NCI-H1436 treated with DMSO at 0.1 percent for 48 hours (cell line): ENCODE results near the gene BMP7.

Source experiments
- DNase-seq: peaks from one replicate; lab custom pipeline; 2025; lab: John Stamatoyannopoulos, UW

Gene BMP7

GRCh38 chr20:57225830-57226229, 40.6 kb downstream of the BMP7 start:
- DNase-seq = no peak

DNA sequence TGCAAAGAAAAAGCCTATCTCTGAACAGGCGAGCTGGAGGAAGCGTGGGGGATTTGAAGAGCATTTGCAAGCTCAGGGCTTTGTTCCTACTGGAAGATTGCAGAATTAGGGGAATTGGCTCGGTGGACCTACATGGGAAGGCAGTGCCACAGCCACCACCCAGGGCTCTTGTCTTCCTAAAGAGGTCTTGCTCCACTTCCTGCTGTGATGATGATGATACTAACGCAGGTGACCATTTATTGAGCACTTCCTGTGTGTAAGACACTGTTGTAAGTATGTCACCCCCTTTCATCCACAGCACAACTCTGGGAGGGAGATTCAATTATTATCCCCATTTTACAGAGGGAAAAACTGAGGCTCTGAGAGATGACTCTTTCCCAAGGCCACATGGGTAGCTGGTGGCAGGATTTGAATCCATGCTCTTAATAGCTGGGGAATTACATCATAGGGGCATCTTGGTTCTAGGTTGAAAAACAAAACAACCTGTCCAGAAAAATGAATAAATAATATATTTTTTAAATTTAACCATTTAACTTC, 41.2 kb downstream of the BMP7 start:
- no peak for DNase-seq

GRCh38 chr20:57224641-57225138, 41.8 kb downstream of the BMP7 start:
- DNase-seq = no peak

DNA sequence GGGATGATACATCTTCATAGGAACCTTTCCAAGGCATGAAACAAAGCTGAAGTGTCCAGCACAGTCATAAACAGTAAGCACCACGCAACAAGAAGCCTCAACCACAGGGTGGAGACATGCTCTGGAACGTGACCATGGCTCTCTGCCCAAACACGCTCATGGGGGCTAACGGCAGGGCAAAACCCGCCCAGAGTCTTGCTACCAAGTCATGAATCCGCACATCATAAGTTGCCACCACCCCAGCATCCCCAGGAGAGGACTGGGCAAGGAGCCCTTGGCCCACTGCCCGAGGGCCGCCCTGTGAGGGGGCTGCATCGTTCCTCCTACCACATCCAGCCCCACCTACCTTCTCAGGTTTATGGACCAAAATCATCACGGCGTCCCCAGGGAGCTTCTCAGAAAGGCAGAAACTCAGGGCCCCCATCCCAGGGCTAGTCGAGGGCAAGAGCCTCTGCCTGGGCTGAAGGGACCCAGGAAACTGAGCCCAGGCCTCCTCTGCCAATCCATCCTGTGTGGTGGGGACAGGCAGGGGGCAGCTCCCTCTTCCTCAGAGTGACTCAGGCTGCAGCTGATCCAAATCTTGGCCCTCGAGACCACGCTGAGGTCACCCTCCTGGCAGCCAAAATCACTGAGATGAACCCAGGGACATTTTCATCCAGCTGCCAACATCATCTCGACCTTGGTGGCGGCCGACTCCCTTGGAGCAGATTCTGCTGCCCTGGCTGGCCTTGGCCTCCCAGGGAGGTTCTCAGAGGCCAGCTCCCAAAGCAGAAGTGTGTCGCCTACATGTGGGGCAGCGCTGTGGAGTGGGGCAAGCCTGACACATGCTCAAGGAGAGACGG, 42.6 kb downstream of the BMP7 start:
- no peak for DNase-seq

- no peak for DNase-seq
Observed at GRCh38 chr20:57222631-57222950, 43.9 kb downstream of the BMP7 start.

DNA sequence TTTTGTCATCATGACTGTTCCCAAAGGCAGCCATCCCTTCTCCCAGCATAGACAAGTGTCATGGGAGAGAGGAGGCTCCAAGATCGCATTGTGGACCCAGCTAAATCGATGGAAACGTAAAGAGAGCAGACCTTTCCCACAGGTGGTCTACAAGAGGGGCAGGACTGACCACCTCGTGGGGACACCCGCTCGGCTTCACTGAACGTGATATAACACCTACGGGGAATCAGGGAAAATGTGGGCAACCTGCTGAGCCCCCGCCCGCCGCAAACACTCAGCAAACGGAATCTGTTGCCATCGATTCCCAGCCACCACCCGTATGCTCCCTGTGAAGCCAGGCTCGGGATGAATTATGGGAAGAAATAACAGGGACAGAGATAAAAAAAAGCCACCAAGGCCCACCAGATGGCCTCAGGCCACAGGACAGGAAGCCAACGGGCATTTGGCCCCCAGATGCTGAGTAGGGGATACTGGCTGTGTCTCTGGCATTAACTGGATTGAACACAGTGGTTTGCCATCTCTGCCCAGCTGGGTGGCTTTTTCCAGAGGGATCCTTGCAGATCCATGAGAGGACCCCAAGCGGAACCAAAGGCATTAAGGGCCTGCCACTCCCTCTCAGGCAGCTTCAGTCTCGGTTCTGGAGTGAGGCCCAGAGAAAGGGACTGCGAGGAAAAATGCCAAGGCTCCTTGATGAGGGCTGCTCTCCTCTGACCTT, 44.4 kb downstream of the BMP7 start:
- no peak for DNase-seq

GRCh38 chr20:57220337-57221145, 45.9 kb downstream of the BMP7 start:
- DNase-seq = no peak

DNA sequence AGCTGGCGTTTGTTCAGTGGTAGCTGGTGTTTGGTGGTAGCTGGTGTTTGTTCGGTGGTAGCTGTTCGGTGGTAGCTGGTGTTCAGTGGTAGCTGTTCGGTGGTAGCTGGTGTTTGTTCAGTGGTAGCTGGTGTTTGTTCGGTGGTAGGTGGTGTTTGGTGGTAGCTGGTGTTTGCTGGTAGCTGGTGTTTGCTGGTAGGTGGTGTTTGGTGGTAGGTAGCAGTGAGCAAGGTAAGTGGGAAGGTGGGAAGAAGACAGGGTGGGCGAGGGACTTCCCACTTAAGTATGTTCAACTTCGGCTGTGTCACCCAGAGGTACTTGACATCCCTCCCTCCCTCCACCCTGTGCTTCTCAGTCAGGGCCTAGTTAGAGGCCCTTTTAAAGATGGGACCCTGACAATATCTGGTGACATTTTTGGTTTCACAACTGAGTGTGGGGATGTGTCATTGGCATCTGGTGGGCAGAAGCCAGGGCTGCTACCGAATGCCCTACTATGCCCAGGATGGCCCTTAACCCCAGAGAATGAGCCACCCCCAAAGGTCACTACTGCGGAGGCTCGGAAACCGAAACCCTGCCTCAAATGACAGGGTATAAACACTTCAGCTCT, 47.3 kb downstream of the BMP7 start:
- DNase-seq = no peak

DNA sequence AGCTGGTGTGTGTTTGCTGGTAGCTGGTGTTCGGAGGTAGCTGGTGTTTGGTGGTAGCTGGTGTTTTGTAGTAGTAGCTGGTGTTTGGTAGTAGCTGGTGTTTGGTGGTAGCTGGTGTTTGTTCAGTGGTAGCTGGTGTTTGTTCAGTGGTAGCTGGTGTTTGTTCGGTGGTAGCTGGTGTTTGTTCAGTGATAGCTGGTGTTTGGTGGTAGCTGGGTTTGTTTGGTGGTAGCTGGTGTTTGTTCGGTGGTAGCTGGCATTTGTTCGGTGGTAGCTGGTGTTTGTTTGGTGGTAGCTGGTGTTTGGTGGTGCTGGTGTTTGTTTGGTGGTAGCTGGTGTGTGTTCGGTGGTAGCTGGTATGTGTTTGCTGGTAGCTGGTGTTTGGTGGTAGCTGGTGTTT, 48.0 kb downstream of the BMP7 start:
- no peak for DNase-seq

GRCh38 chr20:57217802-57218201, 48.6 kb downstream of the BMP7 start:
- no peak for DNase-seq

- DNase-seq = no peak
Observed at GRCh38 chr20:57216669-57217068, 49.8 kb downstream of the BMP7 start.

- DNase-seq = no peak
Observed at GRCh38 chr20:57215826-57216471, 50.5 kb downstream of the BMP7 start.

DNA sequence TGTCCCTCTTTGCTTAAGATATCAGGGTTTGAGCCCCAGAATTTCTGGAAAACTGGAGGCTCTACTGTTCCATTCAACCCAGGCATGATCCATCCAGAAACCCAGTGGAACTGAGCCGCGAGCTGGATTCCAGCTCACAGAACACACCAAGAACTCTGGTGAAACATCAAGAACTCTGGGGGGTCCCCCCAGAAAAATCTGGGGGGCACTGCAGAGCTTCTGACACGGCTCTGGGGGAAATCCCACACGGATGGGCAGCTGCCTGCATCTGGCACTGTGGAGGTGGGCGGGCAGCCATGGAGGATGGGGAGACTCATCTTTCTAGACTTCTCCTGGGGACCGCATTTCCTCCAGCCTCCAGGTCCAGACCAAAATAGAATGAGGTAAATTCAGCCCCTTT, 51.0 kb downstream of the BMP7 start:
- DNase-seq = no peak

GRCh38 chr20:57214948-57215347, 51.5 kb downstream of the BMP7 start:
- DNase-seq = no peak

DNA sequence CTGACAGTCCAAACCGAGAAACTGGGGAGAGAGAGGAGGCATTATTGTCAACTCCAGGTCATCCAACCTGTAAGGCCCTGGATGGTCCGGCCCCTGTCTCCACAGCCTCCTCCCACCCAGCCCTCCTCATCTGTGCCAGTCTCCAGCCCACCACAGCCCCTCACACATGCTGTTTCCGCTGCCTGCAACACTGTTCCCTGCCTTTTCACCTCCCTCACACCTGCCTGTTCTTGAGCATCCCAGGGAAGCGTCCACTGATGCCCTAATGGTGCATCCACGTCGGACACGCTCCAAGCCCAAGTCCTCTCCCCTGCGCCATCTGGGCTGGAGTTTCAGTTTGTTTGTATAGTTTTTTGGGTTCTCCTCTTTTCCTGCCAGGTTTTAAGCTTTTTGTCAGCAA, 52.0 kb downstream of the BMP7 start:
- DNase-seq = no peak

DNA sequence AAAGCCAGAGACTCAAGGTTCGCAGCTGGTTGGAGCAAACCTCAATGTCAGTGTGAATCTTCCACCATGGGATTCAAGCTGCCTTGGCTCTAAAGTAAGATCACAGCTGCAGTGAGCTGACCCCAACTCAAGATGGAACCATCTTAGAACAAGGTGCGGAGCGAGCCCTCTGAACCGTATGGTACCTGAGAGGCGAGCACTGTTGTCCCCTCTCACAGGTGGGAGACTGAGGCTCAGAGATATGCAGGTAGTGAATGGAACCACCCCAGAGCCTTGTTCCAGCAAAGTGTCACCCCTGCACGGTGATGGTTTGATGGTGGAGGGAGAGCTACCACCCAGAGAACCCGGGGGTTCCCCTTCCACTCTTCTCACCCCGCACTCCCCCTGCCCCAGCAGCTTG, 52.5 kb downstream of the BMP7 start:
- no peak for DNase-seq

GRCh38 chr20:57213291-57213690, 53.1 kb downstream of the BMP7 start:
- DNase-seq = no peak

- DNase-seq = no peak
Observed at GRCh38 chr20:57212534-57213276, 53.7 kb downstream of the BMP7 start.

DNA sequence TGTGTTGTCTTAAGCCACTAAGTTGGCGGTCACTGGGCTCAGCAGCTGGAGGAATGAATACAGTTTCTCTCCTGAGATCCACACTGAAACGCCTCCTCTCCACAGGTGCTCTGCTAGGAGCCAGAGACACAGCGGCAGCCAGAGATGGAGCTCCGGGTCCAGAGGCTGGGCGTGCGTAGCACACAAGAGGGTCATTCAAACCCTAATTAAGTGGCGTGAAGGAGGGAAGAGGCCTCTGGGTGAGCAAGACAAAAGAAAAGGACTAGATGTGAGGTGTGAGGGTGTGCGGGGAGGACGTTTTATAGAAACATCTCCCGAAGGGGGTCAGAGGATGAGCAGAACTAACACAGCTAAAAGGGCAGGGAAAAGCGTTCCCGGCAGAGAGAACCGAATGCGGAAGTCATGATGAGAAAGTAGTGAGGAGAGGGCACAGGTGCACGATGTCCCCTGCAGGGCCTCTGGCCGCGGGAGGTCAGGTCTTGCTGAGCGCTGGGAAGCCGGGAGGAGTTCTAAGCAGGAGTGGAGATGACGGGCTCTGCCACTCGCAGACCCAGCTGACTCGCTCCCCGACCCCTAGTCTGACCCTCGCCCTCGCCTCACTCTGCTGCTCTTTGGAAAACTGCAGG, 54.4 kb downstream of the BMP7 start:
- no peak for DNase-seq

DNA sequence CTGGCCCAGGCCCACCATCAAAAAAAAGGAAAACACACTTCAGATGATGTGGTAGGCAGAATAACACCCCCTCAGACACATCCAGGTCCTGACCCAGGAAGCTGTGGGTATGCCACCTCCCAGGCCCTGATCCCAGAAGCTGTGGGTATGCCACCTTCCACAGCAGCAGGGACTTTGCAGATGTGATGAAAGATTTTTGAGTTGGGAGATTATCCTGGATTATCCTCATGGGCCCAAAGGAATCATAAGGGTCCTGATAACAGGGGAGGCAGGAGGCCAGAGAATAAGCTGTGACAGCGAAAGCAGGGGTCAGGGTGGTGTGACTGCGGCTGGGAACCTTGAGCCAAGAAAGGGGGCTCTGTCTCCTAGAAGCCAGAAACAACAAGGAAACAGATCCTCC, 55.0 kb downstream of the BMP7 start:
- no peak for DNase-seq
